ENCODE results near the gene RAB19. TPM values are rescaled to one million over a fixed set of nuclear protein-coding genes. Genes with fewer than 3 reads are reported as not detected.

Gene RAB19
- total and polyA plus RNA-seq, 4 donors: 0.17 to 0.84 TPM; not detected in 2

- H3K27ac ChIP-seq (ENCODE audit: low read depth in 1 of 2, low read length in 2 of 2): no peak overlapping the region
- no peaks in the 10 kb centered on the region for H3K4me1 ChIP-seq (ENCODE audit: control insufficient read depth in 4 of 4, insufficient read depth in 4 of 4, low read length in 3 of 4)
- no peak for DNase-seq (ENCODE audit: low spot score)
- no peak overlapping the region for H3K4me3 ChIP-seq (ENCODE audit: low read depth in 1 of 3, low read length in 3 of 3)
- H3K9ac ChIP-seq (ENCODE audit: low read depth in 1 of 2, low read length in 2 of 2): no peak overlapping the region
- 90% methylated on average over 4 of the region's 4 CpGs for WGBS
- H3K36me3 ChIP-seq (ENCODE audit: control insufficient read depth in 4 of 4, insufficient read depth in 3 of 4, low read depth in 1 of 4, low read length in 3 of 4): peaks cover 0 to 6% (median 4%) of the 10 kb centered on the region in 4 donors
- TF ChIP-seq RXRA (IDR thresholded peaks at IDR 0.05) (no peak), JUND (IDR thresholded peaks at IDR 0.05) (no peak), CTCF (IDR thresholded peaks at IDR 0.05; ENCODE audit: low read depth, low read length, missing input control) (no peak), REST (IDR thresholded peaks at IDR 0.05) (no peak), HNF4G (IDR thresholded peaks at IDR 0.05) (no peak), YY1 (IDR thresholded peaks at IDR 0.05) (no peak)
- no peaks in the 10 kb centered on the region for H3K27me3 ChIP-seq (ENCODE audit: control insufficient read depth in 4 of 4, insufficient read depth in 4 of 4, low read length in 3 of 4)
- H3K9me3 ChIP-seq (ENCODE audit: control insufficient read depth in 4 of 4, low read length in 3 of 4): no peaks in the 10 kb centered on the region
Observed at GRCh38 chr7:140448781-140449480, 45.1 kb downstream of the RAB19 start.

DNA sequence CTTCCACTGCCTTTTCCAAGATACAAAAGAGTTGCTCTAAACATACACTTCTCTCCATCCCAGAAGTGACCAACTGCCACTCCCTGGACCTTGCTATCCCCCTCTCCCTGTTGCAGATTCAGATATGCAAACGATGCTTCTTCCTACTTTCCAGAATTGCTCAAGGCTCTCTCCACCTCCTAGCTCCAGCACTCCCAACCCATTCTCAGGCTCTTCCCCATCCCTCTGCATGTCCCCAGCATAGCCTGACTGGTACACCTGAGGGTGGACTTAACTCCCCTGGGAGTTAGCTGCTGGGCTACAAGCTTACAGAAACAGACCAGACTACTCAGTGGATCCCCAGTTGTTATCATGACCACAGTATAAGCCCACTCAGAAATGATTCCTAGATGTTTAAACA lies 47.9 kb downstream of the RAB19 start:
- WGBS: 51% methylated on average over 1 of the region's 1 CpG
- no peak overlapping the region for H3K4me3 ChIP-seq (ENCODE audit: low read depth in 1 of 3, low read length in 3 of 3)
- H3K9ac ChIP-seq (ENCODE audit: low read depth in 1 of 2, low read length in 2 of 2): no peak overlapping the region
- TF ChIP-seq HNF4A (conservative IDR thresholded peaks at IDR 0.05): no peak
- no peak for TF ChIP-seq SP1 (IDR thresholded peaks at IDR 0.05)
- TF ChIP-seq FOXA2 (IDR thresholded peaks at IDR 0.05): no peak
- TF ChIP-seq RAD21 (IDR thresholded peaks at IDR 0.05): no peak
- TF ChIP-seq, protein P1, sequence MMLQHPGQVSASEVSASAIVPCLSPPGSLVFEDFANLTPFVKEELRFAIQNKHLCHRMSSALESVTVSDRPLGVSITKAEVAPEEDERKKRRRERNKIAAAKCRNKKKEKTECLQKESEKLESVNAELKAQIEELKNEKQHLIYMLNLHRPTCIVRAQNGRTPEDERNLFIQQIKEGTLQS (IDR thresholded peaks at IDR 0.05): no peak
- TF ChIP-seq TAF1 (conservative IDR thresholded peaks at IDR 0.05): no peak
- TF ChIP-seq CTCF (IDR thresholded peaks at IDR 0.05; ENCODE audit: low read depth, low read length, missing input control): no peak
- no peak for TF ChIP-seq RXRA (IDR thresholded peaks at IDR 0.05)
- no peak for TF ChIP-seq ZBTB33 (IDR thresholded peaks at IDR 0.05)
- TF ChIP-seq REST (IDR thresholded peaks at IDR 0.05): no peak
- TF ChIP-seq NR2F2 (IDR thresholded peaks at IDR 0.05): no peak
- TF ChIP-seq EGR1 (IDR thresholded peaks at IDR 0.05; ENCODE audit: low read depth in 2 of 2): no peak
- no peak for TF ChIP-seq HNF4G (IDR thresholded peaks at IDR 0.05)
- TF ChIP-seq YY1 (IDR thresholded peaks at IDR 0.05): no peak
- TF ChIP-seq, protein P2, sequence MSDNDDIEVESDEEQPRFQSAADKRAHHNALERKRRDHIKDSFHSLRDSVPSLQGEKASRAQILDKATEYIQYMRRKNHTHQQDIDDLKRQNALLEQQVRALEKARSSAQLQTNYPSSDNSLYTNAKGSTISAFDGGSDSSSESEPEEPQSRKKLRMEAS (IDR thresholded peaks at IDR 0.05): no peak
- no peak for TF ChIP-seq FOXA1 (IDR thresholded peaks at IDR 0.05)
- no peak for TF ChIP-seq JUND (IDR thresholded peaks at IDR 0.05)

More for the DNA sequence above, 47.9 kb downstream of the RAB19 start:
- Histone ChIP-seq H3K27ac (ENCODE audit: low read depth in 1 of 2, low read length in 2 of 2) (no peak overlapping the region), H3K4me1 (ENCODE audit: control insufficient read depth in 4 of 4, insufficient read depth in 4 of 4, low read length in 3 of 4) (peaks cover 0 to 2% (median 1%) of the 10 kb centered on the region in 4 donors), H3K9me3 (ENCODE audit: control insufficient read depth in 4 of 4, low read length in 3 of 4) (no peaks in the 10 kb centered on the region), H3K27me3 (ENCODE audit: control insufficient read depth in 4 of 4, insufficient read depth in 4 of 4, low read length in 3 of 4) (no peaks in the 10 kb centered on the region), H3K36me3 (ENCODE audit: control insufficient read depth in 4 of 4, insufficient read depth in 3 of 4, low read depth in 1 of 4, low read length in 3 of 4) (peaks cover 5 to 32% (median 25%) of the 10 kb centered on the region in 4 donors)
- DNase-seq (ENCODE audit: low spot score): no peak

All from liver (tissue), 9 donors.